Fibroblast of mammary gland (primary cell): ENCODE data around the gene ASPN.

Experiments used
- DNase-seq: peaks from one replicate; pipeline ENCODE4 v3.0.0-alpha.2; 2010; ENCODE audit warnings: low read depth
- H3K4me3 ChIP-seq: 2 replicates; pipeline ENCODE4 v1.5.1; 2011; ENCODE audit warnings: low read depth, mild to moderate bottlenecking, low read length, moderate library complexity; ENCODE audit not compliant: control insufficient read depth
- CTCF ChIP-seq: conservative IDR thresholded peaks from 2 replicates; pipeline ENCODE4 v1.5.1; 2011; ENCODE audit warnings: low read depth, low read length, inconsistent platforms; ENCODE audit not compliant: control insufficient read depth, insufficient read depth

Gene ASPN

GRCh38 chr9:92525306-92525705 is 43.0 kb upstream of the ASPN start:
- H3K4me3 ChIP-seq = no peak overlapping the region
- TF ChIP-seq CTCF = no peak
- DNase-seq = peak; percentile 55

GRCh38 chr9:92524881-92525280 is 42.6 kb upstream of the ASPN start:
- H3K4me3 ChIP-seq = no peak overlapping the region
- no peak for TF ChIP-seq CTCF
- DNase-seq = no peak

GRCh38 chr9:92522983-92523970 is 41.0 kb upstream of the ASPN start:
- no peak for TF ChIP-seq CTCF
- no peak for DNase-seq
- H3K4me3 ChIP-seq = no peak overlapping the region

GRCh38 chr9:92520837-92521236 is 38.5 kb upstream of the ASPN start:
- no peak overlapping the region for H3K4me3 ChIP-seq
- TF ChIP-seq CTCF = no peak
- DNase-seq = no peak

GRCh38 chr9:92518199-92518598 is 35.9 kb upstream of the ASPN start:
- H3K4me3 ChIP-seq = no peak overlapping the region
- no peak for DNase-seq
- TF ChIP-seq CTCF = no peak

- no peak for DNase-seq
- H3K4me3 ChIP-seq = no peak overlapping the region
- TF ChIP-seq CTCF = no peak
Measured at GRCh38 chr9:92517046-92517445, 34.7 kb upstream of the ASPN start.
